NCI-H526 treated with DMSO at 0.1 percent for 48 hours (cell line): ENCODE results near the gene AK8.

Source experiments
- DNase-seq: peaks from one replicate; lab custom pipeline; 2025; lab: John Stamatoyannopoulos, UW

The AK8 gene

GRCh38 chr9:132825430-132825829, 52.7 kb downstream of the AK8 start:
- no peak for DNase-seq

- DNase-seq = no peak
Measured at GRCh38 chr9:132824951-132825350, 53.1 kb downstream of the AK8 start.

- DNase-seq = no peak
Measured at GRCh38 chr9:132824151-132824550, 53.9 kb downstream of the AK8 start.

- DNase-seq = no peak
Measured at GRCh38 chr9:132823370-132824145, 54.5 kb downstream of the AK8 start.

GRCh38 chr9:132820169-132820944, 57.7 kb downstream of the AK8 start:
- no peak for DNase-seq

- DNase-seq = no peak
Measured at GRCh38 chr9:132818588-132818987, 59.5 kb downstream of the AK8 start.

GRCh38 chr9:132814937-132815336, 63.1 kb downstream of the AK8 start:
- DNase-seq = no peak

GRCh38 chr9:132813115-132813771, 64.8 kb downstream of the AK8 start:
- DNase-seq = no peak

- DNase-seq = no peak
Measured at GRCh38 chr9:132811985-132812384, 66.1 kb downstream of the AK8 start.

- no peak for DNase-seq
Measured at GRCh38 chr9:132810314-132810713, 67.8 kb downstream of the AK8 start.

GRCh38 chr9:132809677-132810271, 68.3 kb downstream of the AK8 start:
- no peak for DNase-seq

GRCh38 chr9:132808645-132809044, 69.4 kb downstream of the AK8 start:
- no peak for DNase-seq

GRCh38 chr9:132806723-132807421, 71.2 kb downstream of the AK8 start:
- peak; percentile 35 for DNase-seq

- no peak for DNase-seq
Measured at GRCh38 chr9:132806306-132806705, 71.8 kb downstream of the AK8 start.

GRCh38 chr9:132804576-132805295, 73.3 kb downstream of the AK8 start:
- DNase-seq = no peak

- DNase-seq = no peak
Measured at GRCh38 chr9:132802121-132802795, 75.8 kb downstream of the AK8 start.

GRCh38 chr9:132801659-132802058, 76.4 kb downstream of the AK8 start:
- no peak for DNase-seq

- peak; percentile 63 for DNase-seq
Measured at GRCh38 chr9:132800038-132800648, 77.9 kb downstream of the AK8 start.

- no peak for DNase-seq
Measured at GRCh38 chr9:132798817-132799790, 79.0 kb downstream of the AK8 start.
